H9 (cell line): ENCODE results near the gene MATK. TPM values are rescaled to one million over a fixed set of nuclear protein-coding genes. Genes with fewer than 3 reads are reported as not detected.

Source experiments
- DNase-seq: peaks from one replicate; pipeline ENCODE4 v3.0.0-alpha.2; 2017
- H2AFZ ChIP-seq: one replicate; pipeline ENCODE4 v1.6.1; 2013; ENCODE audit warnings: mild to moderate bottlenecking, low read length, control low read depth, moderate library complexity
- H2AK5ac ChIP-seq: 2 replicates; pipeline ENCODE4 v1.6.1; 2013; ENCODE audit warnings: low read length, control low read depth, mixed read lengths; ENCODE audit not compliant: insufficient read length
- H2BK120ac ChIP-seq: one replicate; pipeline ENCODE4 v1.6.1; 2013; ENCODE audit warnings: low read depth, mild to moderate bottlenecking, low read length, control low read depth, inconsistent platforms; ENCODE audit not compliant: poor library complexity, severe bottlenecking
- H2BK12ac ChIP-seq: 2 replicates; pipeline ENCODE4 v1.6.1; 2013; ENCODE audit warnings: low read length, control low read depth, mixed read lengths, low read depth; ENCODE audit not compliant: insufficient read length
- H2BK15ac ChIP-seq: 2 replicates; pipeline ENCODE4 v1.6.1; 2013; ENCODE audit warnings: low read depth, low read length, control low read depth
- H2BK20ac ChIP-seq: one replicate; pipeline ENCODE4 v1.6.1; 2013; ENCODE audit warnings: low read depth, mild to moderate bottlenecking, low read length, control low read depth, inconsistent platforms; ENCODE audit not compliant: poor library complexity, severe bottlenecking
- H2BK5ac ChIP-seq: 2 replicates; pipeline ENCODE4 v1.6.1; 2013; ENCODE audit warnings: low read length, control low read depth, mixed read lengths; ENCODE audit not compliant: insufficient read length
- H3K14ac ChIP-seq: 2 replicates; pipeline ENCODE4 v1.6.1; 2013; ENCODE audit warnings: low read length, control low read depth; ENCODE audit not compliant: insufficient read depth
- H3K18ac ChIP-seq: 2 replicates; pipeline ENCODE4 v1.6.1; 2013; ENCODE audit warnings: low read depth, mild to moderate bottlenecking, mixed read lengths, low read length, control low read depth; ENCODE audit not compliant: insufficient read length
- H3K23ac ChIP-seq: 2 replicates; pipeline ENCODE4 v1.6.1; 2013; ENCODE audit warnings: low read length, control low read depth, mixed read lengths, low read depth; ENCODE audit not compliant: insufficient read length
- H3K23me2 ChIP-seq: 2 replicates; pipeline ENCODE4 v1.6.1; 2013; ENCODE audit warnings: low read depth, mild to moderate bottlenecking, mixed read lengths, low read length, control low read depth; ENCODE audit not compliant: insufficient read length, poor library complexity, severe bottlenecking
- H3K27ac ChIP-seq: 2 replicates; pipeline ENCODE4 v1.5.1; 2013; ENCODE audit warnings: low read length, control low read depth, mixed read lengths, low read depth; ENCODE audit not compliant: insufficient read length
- H3K27me3 ChIP-seq: 2 replicates; pipeline ENCODE4 v1.6.1; 2013; ENCODE audit warnings: low read length, control low read depth, inconsistent platforms; ENCODE audit not compliant: insufficient read depth
- H3K4ac ChIP-seq: 2 replicates; pipeline ENCODE4 v1.6.1; 2013; ENCODE audit warnings: low read depth, mild to moderate bottlenecking, control low read depth, inconsistent platforms, low read length, moderate library complexity
- H3K4me1 ChIP-seq: 2 replicates; pipeline ENCODE4 v1.6.1; 2013; ENCODE audit warnings: low read length, control low read depth, inconsistent platforms; ENCODE audit not compliant: insufficient read depth
- H3K4me2 ChIP-seq: 2 replicates; pipeline ENCODE4 v1.6.1; 2013; ENCODE audit warnings: low read length, control low read depth, mixed read lengths; ENCODE audit not compliant: insufficient read length, insufficient read depth
- H3K56ac ChIP-seq: 2 replicates; pipeline ENCODE4 v1.6.1; 2013; ENCODE audit warnings: low read depth, mild to moderate bottlenecking, mixed read lengths, low read length, control low read depth; ENCODE audit not compliant: insufficient read length
- H3K79me1 ChIP-seq: 2 replicates; pipeline ENCODE4 v1.6.1; 2013; ENCODE audit warnings: low read depth, mild to moderate bottlenecking, moderate library complexity, low read length, control low read depth, inconsistent platforms; ENCODE audit not compliant: insufficient read depth, poor library complexity, severe bottlenecking
- H3K79me2 ChIP-seq: 2 replicates; pipeline ENCODE4 v1.6.1; 2013; ENCODE audit warnings: low read length, control low read depth, inconsistent platforms; ENCODE audit not compliant: insufficient read depth
- H3K9ac ChIP-seq: 2 replicates; pipeline ENCODE4 v1.6.1; 2013; ENCODE audit warnings: low read length, control low read depth, mixed read lengths; ENCODE audit not compliant: insufficient read length; ENCODE audit errors: extremely low read depth
- H3K9me3 ChIP-seq: one replicate; pipeline ENCODE4 v1.6.1; 2013; ENCODE audit warnings: low read depth, low read length, inconsistent platforms; ENCODE audit not compliant: control insufficient read depth
- H3T11ph ChIP-seq: one replicate; pipeline ENCODE4 v1.6.1; 2013; ENCODE audit warnings: mild to moderate bottlenecking, low read length, control low read depth, inconsistent platforms
- H4K20me1 ChIP-seq: one replicate; pipeline ENCODE4 v1.6.1; 2013; ENCODE audit not compliant: control insufficient read depth, insufficient read length, insufficient read depth
- H4K5ac ChIP-seq: 2 replicates; pipeline ENCODE4 v1.6.1; 2013; ENCODE audit warnings: low read depth, mild to moderate bottlenecking, mixed read lengths, low read length, control low read depth; ENCODE audit not compliant: insufficient read length
- H4K8ac ChIP-seq: replicated peaks from 2 replicates; pipeline ENCODE4 v1.6.1; 2013; ENCODE audit warnings: low read length, control low read depth, mixed read lengths, low read depth; ENCODE audit not compliant: insufficient read length
- H4K91ac ChIP-seq: 2 replicates; pipeline ENCODE4 v1.6.1; 2013; ENCODE audit warnings: low read depth, mild to moderate bottlenecking, moderate library complexity, mixed read lengths, low read length, control low read depth; ENCODE audit not compliant: insufficient read length
- H3K27ac Mint-ChIP-seq, 3 experiments: 2 replicates in 2 of 3; 3 replicates in 1 of 3; pipeline ENCODE4 v1.8.0; 2020 to 2021; ENCODE audit warnings: mixed read lengths in 3 of 3, mild to moderate bottlenecking in 1 of 3, moderate library complexity in 1 of 3
- H3K27me3 Mint-ChIP-seq: 2 replicates; pipeline ENCODE4 v1.8.0; 2021; ENCODE audit warnings: low read depth, mild to moderate bottlenecking, moderate library complexity, mixed read lengths
- H3K36me3 Mint-ChIP-seq, 3 experiments: 2 replicates in 2 of 3; 3 replicates in 1 of 3; pipeline ENCODE4 v1.8.0; 2020 to 2021; ENCODE audit warnings: low read depth in 3 of 3, mixed read lengths in 3 of 3; ENCODE audit not compliant: insufficient read depth in 1 of 3
- H3K4me1 Mint-ChIP-seq, 2 experiments: 2 replicates each; pipeline ENCODE4 v1.8.0; 2020; ENCODE audit warnings: mixed read lengths in 2 of 2
- H3K4me3 Mint-ChIP-seq, 2 experiments: 2 replicates in 1 of 2; 3 replicates in 1 of 2; pipeline ENCODE4 v1.8.0; 2020 to 2021; ENCODE audit warnings: mild to moderate bottlenecking in 2 of 2, mixed read lengths in 2 of 2, moderate library complexity in 1 of 2
- H3K9me3 Mint-ChIP-seq, 2 experiments: 2 replicates in 1 of 2; 3 replicates in 1 of 2; pipeline ENCODE4 v1.8.0; 2020; ENCODE audit warnings: mild to moderate bottlenecking in 2 of 2, mixed read lengths in 2 of 2, moderate library complexity in 1 of 2
- WGBS: extraction: QIAGEN DNeasy Blood & Tissue Kit; methylation state at CpG from one replicate; pipeline ENCODE4 v1.1.7; 2013; ENCODE audit warnings: missing lambda C conversion rate, low lambda C conversion rate, mixed read lengths; ENCODE audit not compliant: insufficient read length; ENCODE audit errors: extremely low coverage; 5-methylcytosine and 5-hydroxymethylcytosine counted together
- total RNA-seq: library from RNA; stranded (reverse); gene quantifications from 2 replicates; pipeline ENCODE4 v1.2.1, GENCODE V29; 2021
- TF ChIP-seq, protein P1 (sequence below): fragments of 200-600 bp; sonication (generic); conservative IDR thresholded peaks from 3 replicates; pipeline ENCODE4 v1.8.0; 2021; ENCODE audit warnings: antibody characterized with exemption, mild to moderate bottlenecking

MATK gene
- total RNA-seq, 1 experiment from 2014 or later: 13.5 TPM

DNA sequence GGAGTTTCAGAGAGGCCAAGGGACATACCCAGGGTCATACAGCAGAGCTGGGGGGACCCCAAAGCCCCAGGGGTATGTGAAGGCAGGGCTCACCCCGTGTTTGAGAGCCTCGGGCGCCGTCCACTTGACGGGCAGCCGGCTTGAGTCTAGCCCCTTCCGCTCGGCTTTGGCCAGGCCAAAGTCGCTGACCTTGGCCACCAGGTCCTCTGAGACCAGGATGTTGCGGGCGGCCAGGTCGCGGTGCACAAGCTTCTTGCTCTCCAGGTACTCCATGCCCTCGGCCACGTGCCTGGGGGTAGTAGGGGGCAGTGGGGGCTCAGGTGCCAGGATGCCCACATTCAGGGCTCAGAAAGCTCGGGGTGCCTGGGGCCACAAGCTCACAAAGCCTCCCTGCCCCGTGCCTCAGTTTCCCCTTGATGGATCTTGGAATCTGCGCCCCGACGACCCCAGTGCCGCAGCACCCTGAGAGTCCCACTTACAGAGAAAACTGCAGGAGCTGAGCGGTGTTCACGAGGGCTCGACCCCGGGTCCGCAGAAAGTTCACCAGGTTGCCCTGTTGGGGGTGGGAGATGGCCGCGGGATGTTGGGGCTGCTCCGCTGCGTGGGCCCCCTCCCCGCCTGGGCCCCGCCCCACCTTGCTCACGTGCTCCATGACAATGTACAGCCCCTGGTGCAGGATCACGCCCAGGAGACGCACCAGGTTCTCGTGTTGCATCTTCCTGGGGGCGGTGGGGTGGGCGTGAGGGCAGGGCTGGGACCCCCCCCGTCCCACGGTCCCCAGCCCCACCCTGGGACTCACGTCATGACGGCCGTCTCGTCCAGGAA, 7.1 kb downstream of the MATK start:
- H3K27ac ChIP-seq: no peak overlapping the region
- peaks cover 19% of the 10 kb centered on the region for H3K9me3 ChIP-seq
- Mint-ChIP-seq H3K27me3 (peaks cover 18% of the 10 kb centered on the region), H3K9me3 (peaks cover 21 to 23% of the 10 kb centered on the region in 2 experiments), H3K4me3 (no peak overlapping the region), H3K27ac (no peak overlapping the region), H3K36me3 (peaks cover 21 to 24% (median 21%) of the 10 kb centered on the region in 3 experiments), H3K4me1 (peaks cover 0 to 5% of the 10 kb centered on the region in 2 experiments; a peak in 1 of 4 replicates)
- H4K20me1 ChIP-seq: no peaks in the 10 kb centered on the region
- no peak overlapping the region for H3K4ac ChIP-seq
- no peaks in the 10 kb centered on the region for H3K27me3 ChIP-seq
- no peak overlapping the region for H2BK15ac ChIP-seq
- H3T11ph ChIP-seq: no peak overlapping the region
- no peaks in the 10 kb centered on the region for H3K4me1 ChIP-seq
- H3K18ac ChIP-seq: no peak overlapping the region
- H2BK12ac ChIP-seq: no peak overlapping the region
- H2BK20ac ChIP-seq: no peak overlapping the region
- no peak overlapping the region for H4K91ac ChIP-seq
- H3K79me2 ChIP-seq: no peaks in the 10 kb centered on the region
- H4K5ac ChIP-seq: no peak overlapping the region
- H3K56ac ChIP-seq: no peak overlapping the region
- no peaks in the 10 kb centered on the region for H3K79me1 ChIP-seq
- no peak overlapping the region for H2BK5ac ChIP-seq
- H2AK5ac ChIP-seq: no peak overlapping the region
- H3K4me2 ChIP-seq: no peak overlapping the region
- H3K9ac ChIP-seq: no peak overlapping the region
- no CpG with 5 or more reads among the region's 44 CpGs for WGBS
- H2BK120ac ChIP-seq: no peak overlapping the region
- H2AFZ ChIP-seq: no peak overlapping the region
- no peak overlapping the region for H4K8ac ChIP-seq
- TF ChIP-seq, protein P1, sequence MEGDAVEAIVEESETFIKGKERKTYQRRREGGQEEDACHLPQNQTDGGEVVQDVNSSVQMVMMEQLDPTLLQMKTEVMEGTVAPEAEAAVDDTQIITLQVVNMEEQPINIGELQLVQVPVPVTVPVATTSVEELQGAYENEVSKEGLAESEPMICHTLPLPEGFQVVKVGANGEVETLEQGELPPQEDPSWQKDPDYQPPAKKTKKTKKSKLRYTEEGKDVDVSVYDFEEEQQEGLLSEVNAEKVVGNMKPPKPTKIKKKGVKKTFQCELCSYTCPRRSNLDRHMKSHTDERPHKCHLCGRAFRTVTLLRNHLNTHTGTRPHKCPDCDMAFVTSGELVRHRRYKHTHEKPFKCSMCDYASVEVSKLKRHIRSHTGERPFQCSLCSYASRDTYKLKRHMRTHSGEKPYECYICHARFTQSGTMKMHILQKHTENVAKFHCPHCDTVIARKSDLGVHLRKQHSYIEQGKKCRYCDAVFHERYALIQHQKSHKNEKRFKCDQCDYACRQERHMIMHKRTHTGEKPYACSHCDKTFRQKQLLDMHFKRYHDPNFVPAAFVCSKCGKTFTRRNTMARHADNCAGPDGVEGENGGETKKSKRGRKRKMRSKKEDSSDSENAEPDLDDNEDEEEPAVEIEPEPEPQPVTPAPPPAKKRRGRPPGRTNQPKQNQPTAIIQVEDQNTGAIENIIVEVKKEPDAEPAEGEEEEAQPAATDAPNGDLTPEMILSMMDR: no peak
- no peak overlapping the region for H3K23ac ChIP-seq
- H3K23me2 ChIP-seq: no peaks in the 10 kb centered on the region
- no peak for DNase-seq
- H3K14ac ChIP-seq: no peak overlapping the region
